ENCODE measurements around the gene ABCB9. TPM values are rescaled to one million over a fixed set of nuclear protein-coding genes. Genes with fewer than 3 reads are reported as not detected.
"Not testable (repeated sequence)": the region's sequence is repeated elsewhere in the genome, so short reads cannot be mapped to it uniquely, and the experiment has no call there.

Gene ABCB9
- total and polyA plus RNA-seq, 8 donors = 4.5 to 11.8 (median 8.3) TPM

DNA sequence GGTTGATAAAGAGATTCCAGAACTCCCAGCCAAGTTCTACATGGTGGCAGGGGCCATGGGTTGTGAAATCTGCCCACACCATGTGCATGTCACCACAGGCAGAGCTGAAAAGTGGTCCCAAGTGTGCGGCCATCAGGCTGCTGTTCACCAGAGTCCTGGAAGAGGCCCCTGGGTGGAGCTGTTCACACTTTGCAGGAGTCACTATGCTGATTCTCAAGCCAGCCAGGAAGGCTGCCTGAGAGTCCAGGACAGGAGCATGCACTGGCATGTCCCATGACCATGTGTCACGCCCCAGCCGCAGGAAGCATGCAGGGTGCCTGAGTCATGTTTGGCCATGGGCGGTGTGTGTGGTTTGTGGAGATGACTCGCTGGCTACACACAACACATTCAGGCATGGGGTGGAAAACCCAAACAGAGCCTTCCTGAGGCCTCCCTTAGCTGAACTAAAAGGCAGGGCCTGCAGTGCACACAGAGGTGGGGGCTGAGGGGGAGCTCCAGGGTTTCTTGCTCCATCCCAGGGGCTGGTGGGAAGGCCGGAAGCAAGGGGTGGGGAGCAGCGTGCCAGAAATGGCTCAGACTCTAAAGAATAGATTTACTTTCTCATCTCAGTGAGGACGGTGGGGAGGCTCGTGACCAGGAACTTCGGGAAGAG, 19.4 kb downstream of the ABCB9 start:
- peak in 1 of 2 donors; percentile 36 for TF ChIP-seq CTCF (IDR thresholded peaks at IDR 0.05)
- H3K9me3 ChIP-seq = no peaks in the 10 kb centered on the region
- DNase-seq (peak in 2 of 4 donors; percentile 94), ATAC-seq (peak; percentile 87)
- H3K4me1 ChIP-seq = peaks cover 0 to 60% of the 10 kb centered on the region in 2 donors
- no peaks in the 10 kb centered on the region for H3K27me3 ChIP-seq
- no peaks in the 10 kb centered on the region for H3K36me3 ChIP-seq
- intact Hi-C loops (cut with DNase I) = no loop called here
- H3K27ac ChIP-seq = peak overlapping the region; percentile 56 to 80
- H3K4me3 ChIP-seq = no peak overlapping the region

DNA sequence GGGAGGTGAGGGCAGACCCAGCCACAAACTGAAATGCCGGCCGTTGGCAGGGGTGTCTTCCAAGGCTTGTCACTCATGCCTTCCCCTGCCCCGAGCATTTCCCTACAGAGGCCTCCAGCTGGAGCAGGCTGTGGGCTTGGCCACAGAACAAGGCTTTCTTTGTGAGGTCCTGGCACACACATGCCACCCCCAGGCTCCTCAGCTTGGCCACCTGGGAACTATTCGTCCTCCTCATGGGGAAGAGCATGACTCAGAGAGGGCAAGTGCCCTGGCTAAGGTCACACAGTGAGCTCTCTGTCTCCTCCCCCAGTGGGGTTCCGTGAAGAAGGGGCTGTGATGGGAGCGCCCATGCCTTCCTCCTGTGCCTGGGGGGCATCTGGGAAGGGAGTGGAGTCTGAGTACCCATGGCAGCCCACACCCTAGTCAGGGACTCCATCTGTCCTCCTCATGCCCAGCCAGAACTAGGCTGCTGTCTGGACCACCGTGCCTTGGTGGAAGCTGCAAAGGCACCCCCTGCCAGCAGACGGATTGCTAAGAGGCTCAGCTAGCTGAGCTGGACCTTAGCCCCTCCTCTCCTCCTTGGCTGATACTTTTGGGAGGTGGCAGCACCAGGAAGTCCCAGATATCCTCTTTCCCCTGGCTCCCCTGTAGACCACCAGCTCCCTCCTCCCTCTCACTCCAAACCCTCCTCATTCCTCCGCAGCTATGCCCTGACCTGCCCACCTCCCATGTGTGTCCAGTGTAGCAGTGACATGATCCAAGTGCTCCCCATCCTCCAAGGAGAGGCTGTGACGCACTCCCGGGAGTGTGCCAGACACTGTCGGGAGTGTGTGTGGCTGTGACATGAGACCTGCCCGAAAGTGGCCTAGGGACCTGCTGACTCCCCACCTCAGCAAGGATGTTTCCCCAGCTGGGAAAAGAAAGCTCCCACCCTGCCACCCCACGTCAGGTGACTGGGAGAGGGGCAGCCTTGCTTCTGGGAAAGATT, 21.4 kb downstream of the ABCB9 start:
- Histone ChIP-seq H3K9me3 (no peaks in the 10 kb centered on the region), H3K36me3 (no peaks in the 10 kb centered on the region), H3K27me3 (no peaks in the 10 kb centered on the region), H3K4me1 (peaks cover 0 to 67% of the 10 kb centered on the region in 2 donors), H3K27ac (peak overlapping the region in 1 of 2 donors; percentile 18), H3K4me3 (no peak overlapping the region)
- no peak for TF ChIP-seq CTCF (IDR thresholded peaks at IDR 0.05)
- intact Hi-C loops (cut with DNase I) = no loop called here
- DNase-seq (no peak), ATAC-seq (no peak)

- DNase-seq (no peak), ATAC-seq (no peak)
- Histone ChIP-seq H3K9me3 (no peaks in the 10 kb centered on the region), H3K36me3 (no peaks in the 10 kb centered on the region), H3K4me3 (no peak overlapping the region), H3K4me1 (peaks cover 0 to 67% of the 10 kb centered on the region in 2 donors), H3K27me3 (no peaks in the 10 kb centered on the region), H3K27ac (peak overlapping the region; percentile 33 to 45)
- intact Hi-C loops (cut with DNase I) = no loop called here
- no peak for TF ChIP-seq CTCF (IDR thresholded peaks at IDR 0.05)
Measured at GRCh38 chr12:122943196-122943595, 23.1 kb downstream of the ABCB9 start.

DNA sequence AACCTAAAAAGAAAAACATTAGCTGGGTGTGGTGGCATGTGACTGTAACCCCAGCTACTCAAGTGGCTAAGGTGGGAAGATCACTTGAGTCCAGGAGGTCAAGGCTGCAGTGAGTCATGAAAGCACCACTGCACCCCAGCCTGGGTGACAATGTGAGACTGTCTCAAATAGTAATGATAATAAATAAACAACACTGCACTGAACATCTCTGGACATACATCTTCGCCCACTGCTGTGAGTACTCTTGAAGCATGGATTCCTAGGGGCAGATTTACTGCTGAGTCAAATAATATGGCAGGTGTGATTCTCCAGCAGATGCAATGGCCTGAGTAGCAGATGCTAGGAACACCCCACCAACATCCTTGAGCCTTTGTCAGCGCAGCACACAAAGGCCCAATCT, 23.6 kb downstream of the ABCB9 start:
- H3K9me3 ChIP-seq = no peaks in the 10 kb centered on the region
- intact Hi-C loops (cut with DNase I) = no loop called here
- H3K4me1 ChIP-seq = peaks cover 0 to 63% of the 10 kb centered on the region in 2 donors
- TF ChIP-seq CTCF (IDR thresholded peaks at IDR 0.05) = no peak
- H3K4me3 ChIP-seq = no peak overlapping the region
- H3K27me3 ChIP-seq = no peaks in the 10 kb centered on the region
- H3K36me3 ChIP-seq = no peaks in the 10 kb centered on the region
- H3K27ac ChIP-seq = peak overlapping the region; percentile 33 to 45
- peak; percentile 28 for ATAC-seq
- no peak for DNase-seq

DNA sequence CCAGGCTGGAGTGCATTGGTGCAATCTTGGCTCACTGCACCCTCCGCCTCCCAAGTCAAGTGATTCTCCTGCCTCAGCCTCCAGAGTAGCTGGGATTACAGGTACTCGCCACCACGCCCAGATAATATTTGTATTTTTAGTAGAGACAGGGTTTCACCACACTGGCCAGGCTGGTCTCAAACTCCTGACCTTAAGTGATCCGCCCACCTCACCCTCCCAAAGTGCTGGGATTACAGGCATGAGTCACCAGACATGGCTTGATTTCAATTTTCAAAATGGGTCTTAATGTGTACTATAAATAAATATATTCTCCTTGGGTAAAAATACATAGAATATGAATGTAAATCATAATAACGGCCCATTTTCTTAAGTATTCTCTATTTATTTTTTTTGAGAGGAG, 24.9 kb downstream of the ABCB9 start:
- H3K4me3 ChIP-seq; DNase-seq; H3K36me3 ChIP-seq; H3K27ac ChIP-seq; intact Hi-C loops (cut with DNase I); ATAC-seq; H3K27me3 ChIP-seq; H3K9me3 ChIP-seq: not testable (repeated sequence)
- H3K4me1 ChIP-seq = peaks cover 0 to 50% of the 10 kb centered on the region in 2 donors

Measured in left lung (tissue), 10 donors.